ENCODE measurements around the gene ARHGAP23. TPM values are rescaled to one million over a fixed set of nuclear protein-coding genes. Genes with fewer than 3 reads are reported as not detected.

ARHGAP23 gene
- total RNA-seq, 2 donors from 2014 or later, result 9.4 to 18.0 TPM

DNA sequence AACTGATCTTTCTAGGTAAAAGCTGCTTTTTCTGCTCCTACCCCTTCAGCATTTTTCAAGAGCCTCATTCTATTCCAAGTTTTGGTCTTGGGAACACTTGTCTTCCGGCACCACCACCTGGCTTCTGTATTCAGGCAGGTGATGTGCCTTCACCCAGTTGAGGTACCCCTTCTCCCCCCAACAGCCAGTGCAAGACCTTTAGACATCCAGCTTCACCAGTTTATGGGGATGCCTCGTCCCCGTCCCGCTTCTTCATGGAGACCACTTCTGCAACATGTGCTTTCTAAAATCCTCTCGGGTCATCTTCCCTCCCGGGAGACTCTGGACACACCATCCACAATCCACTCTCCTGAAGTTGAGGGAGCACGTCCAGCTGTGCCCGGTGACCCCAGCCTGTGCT is 107.6 kb downstream of the ARHGAP23 start:
- Histone ChIP-seq H3K9me3 (ENCODE audit: control insufficient read depth, low read length) (no peaks in the 10 kb centered on the region), H3K4me1 (ENCODE audit: control insufficient read depth, insufficient read depth, low read length) (no peaks in the 10 kb centered on the region), H3K27me3 (ENCODE audit: control insufficient read depth, insufficient read depth, low read length, poor library complexity, severe bottlenecking) (no peaks in the 10 kb centered on the region), H3K36me3 (ENCODE audit: control insufficient read depth, insufficient read depth, low read length) (no peaks in the 10 kb centered on the region), H3K27ac (ENCODE audit: low read depth, low read length) (no peak overlapping the region), H3K9ac (ENCODE audit: extremely low read depth, low read length, poor library complexity, severe bottlenecking) (no peak overlapping the region), H3K4me3 (ENCODE audit: low read length) (no peak overlapping the region)
- WGBS, 2 experiments (ENCODE audit: insufficient coverage in 1 of 2, insufficient read length in 1 of 2), result 89 to 100% methylated on average over 3 to 8 of the region's 8 CpGs
- DNase-seq, result no peak
- no peak for TF ChIP-seq CTCF (conservative IDR thresholded peaks at IDR 0.05)
- H3K9me3 Mint-ChIP-seq, result no peaks in the 10 kb centered on the region
- no peak overlapping the region for H3K4me3 Mint-ChIP-seq
- H3K27me3 Mint-ChIP-seq (ENCODE audit: insufficient read depth), result peaks cover 10% of the 10 kb centered on the region
- H3K36me3 Mint-ChIP-seq (ENCODE audit: low read depth), result no peaks in the 10 kb centered on the region
- H3K4me1 Mint-ChIP-seq, result peaks cover 3% of the 10 kb centered on the region
- H3K27ac Mint-ChIP-seq, result no peak overlapping the region

- Histone ChIP-seq H3K4me1 (ENCODE audit: control insufficient read depth, insufficient read depth, low read length) (no peaks in the 10 kb centered on the region), H3K27me3 (ENCODE audit: control insufficient read depth, insufficient read depth, low read length, poor library complexity, severe bottlenecking) (no peaks in the 10 kb centered on the region), H3K9me3 (ENCODE audit: control insufficient read depth, low read length) (no peaks in the 10 kb centered on the region), H3K27ac (ENCODE audit: low read depth, low read length) (no peak overlapping the region), H3K4me3 (ENCODE audit: low read length) (no peak overlapping the region), H3K9ac (ENCODE audit: extremely low read depth, low read length, poor library complexity, severe bottlenecking) (no peak overlapping the region), H3K36me3 (ENCODE audit: control insufficient read depth, insufficient read depth, low read length) (no peaks in the 10 kb centered on the region)
- Mint-ChIP-seq H3K4me1 (peaks cover 2% of the 10 kb centered on the region), H3K36me3 (ENCODE audit: low read depth) (no peaks in the 10 kb centered on the region), H3K27me3 (ENCODE audit: insufficient read depth) (peaks cover 10% of the 10 kb centered on the region), H3K4me3 (no peak overlapping the region), H3K9me3 (no peaks in the 10 kb centered on the region), H3K27ac (no peak overlapping the region)
- WGBS, 2 experiments (ENCODE audit: insufficient coverage in 1 of 2, insufficient read length in 1 of 2), result 87 to 100% methylated on average over 1 to 4 of the region's 4 CpGs
- no peak for DNase-seq
- TF ChIP-seq CTCF (conservative IDR thresholded peaks at IDR 0.05), result no peak
Measured at GRCh38 chr17:38536661-38537060, 108.4 kb downstream of the ARHGAP23 start.

- Histone ChIP-seq H3K27me3 (ENCODE audit: control insufficient read depth, insufficient read depth, low read length, poor library complexity, severe bottlenecking) (no peaks in the 10 kb centered on the region), H3K36me3 (ENCODE audit: control insufficient read depth, insufficient read depth, low read length) (no peaks in the 10 kb centered on the region), H3K9ac (ENCODE audit: extremely low read depth, low read length, poor library complexity, severe bottlenecking) (no peak overlapping the region), H3K4me1 (ENCODE audit: control insufficient read depth, insufficient read depth, low read length) (no peaks in the 10 kb centered on the region), H3K27ac (ENCODE audit: low read depth, low read length) (no peak overlapping the region), H3K9me3 (ENCODE audit: control insufficient read depth, low read length) (no peaks in the 10 kb centered on the region), H3K4me3 (ENCODE audit: low read length) (no peak overlapping the region)
- Mint-ChIP-seq H3K27ac (no peak overlapping the region), H3K36me3 (ENCODE audit: low read depth) (no peaks in the 10 kb centered on the region), H3K4me3 (no peak overlapping the region), H3K4me1 (no peaks in the 10 kb centered on the region), H3K27me3 (ENCODE audit: insufficient read depth) (peaks cover 10% of the 10 kb centered on the region), H3K9me3 (no peaks in the 10 kb centered on the region)
- DNase-seq, result no peak
- no peak for TF ChIP-seq CTCF (conservative IDR thresholded peaks at IDR 0.05)
- 91 to 95% methylated on average over 8 to 9 of the region's 9 CpGs for WGBS, 2 experiments (ENCODE audit: insufficient coverage in 1 of 2, insufficient read length in 1 of 2)
Measured at GRCh38 chr17:38538906-38539305, 110.6 kb downstream of the ARHGAP23 start.

Data from endodermal cell (in vitro differentiated cells).